Activated naive CD8-positive, alpha-beta T cell treated with anti-CD3 and anti-CD28 coated beads, Interleukin-2, amount 10 ng/mL, durations not matched to agents 7 days and 5 days (primary cell): ENCODE measurements around the gene SF3B6. TPM values are rescaled to one million over a fixed set of nuclear protein-coding genes. Genes with fewer than 3 reads are reported as not detected.
A peak's percentile ranks its signal among the peaks of the same experiment; 100 is the strongest.
"Not testable (repeated sequence)": the region's sequence is repeated elsewhere in the genome, so short reads cannot be mapped to it uniquely, and the experiment has no call there.

Experiments used
- ATAC-seq: fragments of 150-1000 bp; cut with Tn5 transposase; one replicate; pipeline ENCODE4 v1.10.0; 2021; ENCODE audit warnings: low read depth, moderate library complexity
- POLR2A ChIA-PET: fragments of 350-600 bp; sonication (Branson Sonifier 250); formaldehyde crosslinking; loops from one replicate; lab custom pipeline; 2021; ENCODE audit warnings: antibody characterized with exemption; lab: Charles Lee
- DNase-seq: peaks from one replicate; pipeline ENCODE4 v3.0.0; 2021
- H3K27ac Mint-ChIP-seq: one replicate; pipeline ENCODE4 v1.8.0; 2022; ENCODE audit warnings: mild to moderate bottlenecking, mixed read lengths
- H3K27me3 Mint-ChIP-seq: one replicate; pipeline ENCODE4 v1.8.0; 2022; ENCODE audit warnings: mild to moderate bottlenecking, moderate library complexity, mixed read lengths
- H3K36me3 Mint-ChIP-seq: one replicate; pipeline ENCODE4 v1.8.0; 2021; ENCODE audit warnings: mild to moderate bottlenecking, mixed read lengths
- H3K4me1 Mint-ChIP-seq: one replicate; pipeline ENCODE4 v1.8.0; 2021; ENCODE audit warnings: mixed read lengths
- H3K4me3 Mint-ChIP-seq: one replicate; pipeline ENCODE4 v1.8.0; 2022; ENCODE audit warnings: mild to moderate bottlenecking, moderate library complexity, mixed read lengths
- H3K9me3 Mint-ChIP-seq: one replicate; pipeline ENCODE4 v1.8.0; 2021; ENCODE audit warnings: mixed read lengths
- total RNA-seq, 2 experiments: library from RNA; stranded (reverse); gene quantifications; one replicate each; pipeline ENCODE4 v1.2.3, GENCODE V29; 2021

The SF3B6 gene
- total RNA-seq, 2 experiments from 2014 or later: 66.5 to 71.2 TPM

DNA sequence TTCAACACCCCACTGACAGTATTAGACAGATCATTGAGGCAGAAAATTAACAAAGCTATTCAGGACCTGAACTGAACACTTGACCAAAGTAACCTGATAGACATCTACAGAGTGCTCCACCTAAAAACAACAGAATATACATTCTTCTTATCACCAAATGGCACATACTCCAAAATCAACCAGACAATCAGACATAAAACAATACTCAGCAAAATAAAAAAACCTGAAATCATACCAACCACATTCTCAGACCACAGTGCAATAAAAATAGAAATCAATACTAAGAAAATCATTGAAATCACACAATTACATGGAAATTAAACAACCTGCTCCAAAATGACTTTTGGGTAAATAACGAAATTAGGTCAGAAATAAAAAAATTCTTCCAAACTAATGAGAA, 31.2 kb upstream of the SF3B6 start:
- H3K27me3 Mint-ChIP-seq: peaks cover 2% of the 10 kb centered on the region
- POLR2A ChIA-PET: no interaction called here
- no peak overlapping the region for H3K4me3 Mint-ChIP-seq
- DNase-seq (no peak), ATAC-seq (no peak)
- H3K27ac Mint-ChIP-seq: no peak overlapping the region
- no peaks in the 10 kb centered on the region for H3K4me1 Mint-ChIP-seq
- peaks cover 17% of the 10 kb centered on the region for H3K9me3 Mint-ChIP-seq
- peaks cover 6% of the 10 kb centered on the region for H3K36me3 Mint-ChIP-seq

DNA sequence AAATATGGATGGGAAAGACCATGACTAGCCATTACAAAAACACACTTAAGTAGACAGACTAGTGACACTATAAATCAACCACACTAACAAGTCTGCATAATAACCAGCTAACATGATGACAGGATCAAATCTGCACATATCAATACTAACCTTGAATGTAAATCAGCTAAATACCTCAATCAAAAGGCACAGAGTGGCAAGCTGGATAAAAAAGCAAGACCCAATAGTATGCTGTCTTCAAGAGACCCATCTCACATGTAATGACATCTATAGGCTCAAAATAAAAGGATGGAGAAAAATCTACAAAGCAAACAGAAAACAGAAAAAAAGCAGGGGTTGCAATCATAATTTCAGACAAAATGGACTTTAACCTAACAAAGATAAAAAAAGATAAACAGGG, 30.7 kb upstream of the SF3B6 start:
- H3K36me3 Mint-ChIP-seq: peaks cover 6% of the 10 kb centered on the region
- H3K9me3 Mint-ChIP-seq: peaks cover 17% of the 10 kb centered on the region
- POLR2A ChIA-PET: no interaction called here
- no peak overlapping the region for H3K27ac Mint-ChIP-seq
- DNase-seq (no peak), ATAC-seq (no peak)
- H3K4me1 Mint-ChIP-seq: no peaks in the 10 kb centered on the region
- H3K4me3 Mint-ChIP-seq: no peak overlapping the region
- H3K27me3 Mint-ChIP-seq: peaks cover 2% of the 10 kb centered on the region

DNA sequence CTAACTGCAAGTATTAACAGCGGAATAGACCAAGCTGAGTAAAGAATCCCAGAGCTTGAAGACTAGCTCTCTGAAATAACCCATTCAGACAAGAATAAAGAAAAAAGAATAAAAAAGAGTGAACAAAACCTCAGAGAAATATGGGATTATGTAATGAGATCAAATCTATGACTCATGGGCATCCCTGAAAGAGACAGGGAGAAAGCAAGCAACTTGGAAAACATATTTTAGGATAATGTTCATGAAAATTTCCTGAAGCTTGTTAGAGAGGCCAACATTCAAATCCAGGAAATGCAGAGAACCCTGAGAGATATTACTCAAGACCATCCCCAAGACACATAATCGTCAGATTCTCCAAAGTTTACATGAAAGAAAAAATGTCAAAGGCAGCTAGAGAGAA, 29.7 kb upstream of the SF3B6 start:
- Mint-ChIP-seq H3K27me3 (peaks cover 2% of the 10 kb centered on the region), H3K36me3 (peaks cover 6% of the 10 kb centered on the region), H3K27ac (no peak overlapping the region), H3K4me3 (no peak overlapping the region), H3K4me1 (no peaks in the 10 kb centered on the region), H3K9me3 (peaks cover 17% of the 10 kb centered on the region)
- POLR2A ChIA-PET: no interaction called here
- ATAC-seq (no peak), DNase-seq (no peak)

DNA sequence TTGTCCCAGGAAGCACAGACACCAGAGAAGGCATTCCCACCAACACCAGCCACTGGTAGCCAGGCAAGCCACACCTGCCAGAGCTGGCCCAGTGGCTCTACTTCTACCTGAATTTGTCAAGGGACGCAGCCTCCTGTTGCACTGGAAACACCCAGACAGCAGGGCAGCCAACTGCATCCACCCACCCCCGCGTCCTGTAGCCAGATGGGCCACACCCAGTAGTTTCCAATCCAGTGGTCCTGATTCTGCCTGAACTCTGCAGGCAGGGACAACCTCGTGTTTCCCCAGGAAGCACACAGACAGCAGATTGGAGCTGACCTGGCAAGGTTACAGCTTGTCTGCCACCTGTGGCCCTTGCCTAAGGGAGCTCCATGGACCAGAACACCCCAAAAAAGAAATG, 28.8 kb upstream of the SF3B6 start:
- H3K4me1 Mint-ChIP-seq: no peaks in the 10 kb centered on the region
- DNase-seq (no peak), ATAC-seq (no peak)
- H3K36me3 Mint-ChIP-seq: peaks cover 8% of the 10 kb centered on the region
- peaks cover 17% of the 10 kb centered on the region for H3K9me3 Mint-ChIP-seq
- POLR2A ChIA-PET: no interaction called here
- peaks cover 2% of the 10 kb centered on the region for H3K27me3 Mint-ChIP-seq
- H3K27ac Mint-ChIP-seq: no peak overlapping the region
- H3K4me3 Mint-ChIP-seq: no peak overlapping the region

DNA sequence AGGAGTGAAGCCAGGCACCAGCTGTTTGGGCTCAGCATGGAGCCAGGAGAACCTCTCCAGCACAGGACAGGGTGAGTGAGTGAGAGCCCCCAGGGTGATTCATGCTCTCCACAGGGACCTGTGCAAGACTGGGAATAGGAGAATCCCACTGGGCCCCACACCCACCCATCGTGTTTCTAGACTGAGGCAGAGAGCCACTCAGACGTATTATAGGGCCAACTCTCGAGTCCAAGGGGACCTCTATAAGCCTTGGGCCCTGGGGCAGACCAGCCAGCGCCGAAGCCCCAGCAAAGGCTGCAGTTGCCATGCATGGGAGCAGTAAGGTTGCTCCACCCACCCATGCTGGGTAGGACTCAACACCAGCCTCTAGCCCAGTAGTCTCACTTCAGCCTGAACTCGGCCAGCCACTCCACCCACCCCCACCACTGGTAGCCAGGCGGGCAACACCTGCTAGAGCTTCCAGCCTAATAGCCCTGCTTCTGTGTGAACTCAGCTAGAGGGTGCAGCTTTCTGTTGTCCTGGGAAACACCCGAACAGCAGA, 28.1 kb upstream of the SF3B6 start:
- POLR2A ChIA-PET: no interaction called here
- DNase-seq (no peak), ATAC-seq (no peak)
- H3K36me3 Mint-ChIP-seq: peaks cover 10% of the 10 kb centered on the region
- H3K27me3 Mint-ChIP-seq: peaks cover 2% of the 10 kb centered on the region
- no peaks in the 10 kb centered on the region for H3K4me1 Mint-ChIP-seq
- H3K4me3 Mint-ChIP-seq: no peak overlapping the region
- peaks cover 19% of the 10 kb centered on the region for H3K9me3 Mint-ChIP-seq
- no peak overlapping the region for H3K27ac Mint-ChIP-seq

DNA sequence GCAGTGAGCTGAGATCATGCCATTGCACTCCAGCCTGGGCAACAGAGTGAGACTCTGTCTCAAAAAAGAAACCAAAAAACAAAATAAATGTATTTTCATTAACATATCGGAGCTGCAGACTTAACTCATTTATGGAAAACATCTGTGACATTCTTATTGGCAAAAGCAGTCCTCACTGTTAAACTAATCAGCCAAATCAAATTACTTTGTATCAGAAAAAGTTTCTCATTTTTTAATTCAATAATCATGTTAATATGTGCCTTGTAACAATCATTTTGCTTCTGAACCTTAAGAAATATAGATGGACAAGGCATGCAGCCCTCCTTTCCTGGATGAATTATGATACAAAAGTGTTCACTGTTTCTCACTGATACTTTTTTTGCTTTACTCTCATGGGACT, 26.6 kb upstream of the SF3B6 start:
- Mint-ChIP-seq H3K27me3 (peaks cover 2% of the 10 kb centered on the region), H3K9me3 (peaks cover 15% of the 10 kb centered on the region), H3K27ac (no peak overlapping the region), H3K4me1 (no peaks in the 10 kb centered on the region), H3K36me3 (peaks cover 9% of the 10 kb centered on the region), H3K4me3 (no peak overlapping the region)
- POLR2A ChIA-PET: no interaction called here
- no peak for ATAC-seq
- no peak for DNase-seq

DNA sequence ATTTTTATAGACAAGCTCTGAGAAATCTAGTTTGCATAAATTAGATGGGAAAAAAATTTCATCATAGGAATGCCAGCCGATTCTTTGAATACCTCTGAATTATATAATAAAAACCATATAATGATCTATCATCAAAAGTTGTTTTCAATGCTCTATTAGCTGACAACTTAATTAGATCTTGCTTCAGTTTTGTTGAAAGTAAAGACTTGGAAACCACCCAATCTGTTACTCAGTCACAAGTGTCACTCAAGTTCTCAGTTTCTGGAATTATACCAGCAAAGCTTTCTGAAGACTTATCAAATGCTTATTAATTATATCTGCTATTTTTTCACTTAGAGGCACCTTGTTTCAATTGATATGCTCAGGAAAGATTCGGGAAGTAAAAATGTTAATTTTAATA, 25.9 kb upstream of the SF3B6 start:
- POLR2A ChIA-PET: no interaction called here
- Mint-ChIP-seq H3K9me3 (peaks cover 14% of the 10 kb centered on the region), H3K27me3 (peaks cover 3% of the 10 kb centered on the region), H3K36me3 (peaks cover 9% of the 10 kb centered on the region), H3K4me1 (no peaks in the 10 kb centered on the region), H3K4me3 (no peak overlapping the region), H3K27ac (no peak overlapping the region)
- ATAC-seq (no peak), DNase-seq (no peak)

DNA sequence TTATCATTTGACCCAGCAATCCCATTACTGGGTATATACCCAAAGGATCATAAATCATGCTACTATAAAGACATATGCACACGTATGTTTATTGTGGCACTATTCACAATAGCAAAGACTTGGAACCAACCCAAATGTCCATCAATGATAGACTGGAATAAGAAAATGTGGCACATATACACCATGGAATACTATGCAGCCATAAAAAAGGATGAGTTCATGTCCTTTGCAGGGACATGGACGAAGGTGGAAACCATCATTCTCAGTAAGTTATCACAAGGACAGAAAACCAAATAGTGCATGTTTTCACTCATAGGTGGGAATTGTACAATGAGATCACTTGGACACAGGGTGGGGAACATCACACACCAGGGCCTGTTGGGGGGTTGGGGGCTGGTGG, 24.6 kb upstream of the SF3B6 start:
- ATAC-seq, H3K4me1 Mint-ChIP-seq, H3K4me3 Mint-ChIP-seq, DNase-seq, H3K27ac Mint-ChIP-seq, POLR2A ChIA-PET, H3K9me3 Mint-ChIP-seq, H3K27me3 Mint-ChIP-seq: not testable (repeated sequence)
- peaks cover 14% of the 10 kb centered on the region for H3K36me3 Mint-ChIP-seq

DNA sequence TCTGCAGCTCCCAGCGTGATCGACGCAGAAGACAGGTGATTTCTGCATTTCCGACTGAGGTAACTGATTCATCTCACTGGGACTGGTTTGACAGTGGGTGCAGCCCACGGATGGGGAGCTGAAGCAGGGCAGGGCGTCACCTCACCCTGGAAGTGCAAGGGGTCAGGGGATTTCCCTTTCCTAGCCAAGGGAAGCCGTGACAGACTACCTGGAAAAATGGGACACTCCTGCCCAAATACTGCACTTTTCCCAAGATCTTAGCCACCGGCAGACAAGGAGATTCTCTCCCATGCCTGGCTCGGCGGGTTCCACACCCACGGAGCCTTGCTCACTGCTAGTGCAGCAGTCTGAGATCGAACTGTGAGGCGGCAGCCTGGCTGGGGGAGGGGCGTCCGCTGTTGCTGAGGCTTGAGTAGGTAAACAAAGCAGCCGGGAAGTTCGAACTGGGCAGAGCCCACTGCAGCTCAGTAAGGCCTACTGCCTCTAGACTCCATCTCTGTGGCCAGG, 19.1 kb upstream of the SF3B6 start:
- H3K9me3 Mint-ChIP-seq, H3K4me1 Mint-ChIP-seq, POLR2A ChIA-PET, H3K4me3 Mint-ChIP-seq, ATAC-seq, H3K27me3 Mint-ChIP-seq, DNase-seq, H3K27ac Mint-ChIP-seq: not testable (repeated sequence)
- peaks cover 14% of the 10 kb centered on the region for H3K36me3 Mint-ChIP-seq

DNA sequence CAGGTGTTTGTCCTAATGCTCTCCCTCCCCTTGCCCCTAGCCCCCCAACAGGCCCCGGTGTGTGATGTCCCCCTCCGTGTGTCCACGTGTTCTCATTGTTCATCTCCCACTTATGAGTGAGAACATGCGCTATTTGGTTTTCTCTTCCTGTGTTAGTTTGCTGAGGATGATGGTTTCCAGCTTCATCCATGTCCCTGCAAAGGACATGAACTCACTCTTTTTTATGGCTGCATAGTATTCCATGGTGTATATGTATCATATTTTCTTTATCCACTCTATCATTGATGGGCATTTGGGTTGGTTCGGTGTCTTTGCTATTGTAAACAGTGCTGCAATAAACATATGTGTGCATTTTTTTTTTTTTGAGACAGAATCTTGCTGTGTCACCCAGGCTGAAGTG, 17.1 kb upstream of the SF3B6 start:
- ATAC-seq, POLR2A ChIA-PET, DNase-seq, H3K27ac Mint-ChIP-seq, H3K27me3 Mint-ChIP-seq, H3K4me1 Mint-ChIP-seq, H3K4me3 Mint-ChIP-seq, H3K9me3 Mint-ChIP-seq: not testable (repeated sequence)
- peaks cover 12% of the 10 kb centered on the region for H3K36me3 Mint-ChIP-seq

DNA sequence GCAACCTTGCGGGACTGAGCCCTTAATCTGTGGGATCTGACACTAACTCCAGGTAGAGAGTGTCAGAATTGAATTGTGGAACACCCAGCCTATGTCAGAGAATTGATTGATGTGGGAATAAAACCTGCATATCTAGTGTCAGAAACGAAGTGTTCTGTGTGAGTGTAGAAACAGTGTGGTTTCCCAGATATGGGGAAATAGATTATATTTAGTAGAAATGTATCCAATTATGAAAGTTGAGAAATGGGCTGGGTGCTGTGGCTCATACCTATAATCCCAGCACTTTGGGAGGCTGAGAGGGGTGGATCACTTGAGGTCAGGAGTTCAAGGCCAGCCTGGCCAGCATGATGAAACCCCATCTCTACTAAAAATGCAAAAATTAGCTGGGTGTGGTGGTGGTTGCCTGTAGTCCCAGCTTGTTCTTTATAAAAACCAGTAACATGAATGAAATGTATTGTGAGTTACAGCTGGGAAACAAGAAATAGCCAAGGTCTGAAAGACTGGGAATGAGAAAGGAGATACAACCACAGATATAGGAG, 12.8 kb upstream of the SF3B6 start:
- H3K36me3 Mint-ChIP-seq: peaks cover 4% of the 10 kb centered on the region
- H3K27ac Mint-ChIP-seq: no peak overlapping the region
- DNase-seq: no peak
- POLR2A ChIA-PET: no interaction called here
- no peak for ATAC-seq
- H3K4me1 Mint-ChIP-seq: peaks cover 13% of the 10 kb centered on the region
- H3K9me3 Mint-ChIP-seq: peaks cover 2% of the 10 kb centered on the region
- no peaks in the 10 kb centered on the region for H3K27me3 Mint-ChIP-seq
- H3K4me3 Mint-ChIP-seq: no peak overlapping the region

DNA sequence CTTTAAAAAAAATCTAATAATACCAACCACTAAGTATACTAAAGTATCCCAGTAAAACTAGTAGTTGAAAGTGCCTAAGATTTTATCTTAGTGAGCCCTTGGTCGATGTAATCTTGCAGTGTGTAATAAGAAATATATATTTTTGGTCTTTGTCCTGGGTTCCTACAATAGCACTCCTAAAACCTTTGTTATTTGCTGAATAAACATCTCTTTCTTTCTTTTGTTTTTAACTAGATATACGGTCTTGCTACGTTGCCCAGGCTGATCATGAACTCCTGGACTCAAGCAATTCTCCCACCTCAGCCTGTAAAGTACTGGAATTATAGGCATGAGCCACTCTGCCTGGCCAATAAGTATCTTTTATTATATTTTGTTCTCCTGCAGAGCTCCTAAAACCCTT, 10.9 kb upstream of the SF3B6 start:
- Mint-ChIP-seq H3K27me3 (no peaks in the 10 kb centered on the region), H3K4me1 (peaks cover 23% of the 10 kb centered on the region), H3K36me3 (peaks cover 6% of the 10 kb centered on the region), H3K27ac (no peak overlapping the region), H3K4me3 (no peak overlapping the region), H3K9me3 (no peaks in the 10 kb centered on the region)
- ATAC-seq (no peak), DNase-seq (no peak)
- POLR2A ChIA-PET: no interaction called here

DNA sequence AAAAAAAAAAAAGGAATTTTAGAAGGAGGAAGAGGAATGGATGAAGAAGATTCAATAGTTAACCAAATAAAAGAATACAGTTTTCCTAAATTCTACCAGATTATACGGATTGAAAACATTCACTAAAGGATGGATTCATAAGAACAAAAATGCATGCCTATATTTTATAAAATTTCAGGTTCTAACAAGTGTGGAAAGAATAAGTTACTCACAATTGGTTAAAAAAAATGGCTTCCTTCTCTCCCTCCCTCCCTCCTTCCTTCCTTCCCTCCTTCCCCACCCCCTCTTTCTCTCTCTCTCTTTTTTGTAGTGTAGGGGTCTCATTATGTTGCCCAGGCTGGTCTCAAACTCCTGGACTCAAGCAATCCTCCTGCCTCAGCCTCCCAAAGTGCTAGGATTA, 10.1 kb upstream of the SF3B6 start:
- no peak overlapping the region for H3K4me3 Mint-ChIP-seq
- DNase-seq (no peak), ATAC-seq (no peak)
- H3K27ac Mint-ChIP-seq: no peak overlapping the region
- POLR2A ChIA-PET: no interaction called here
- H3K36me3 Mint-ChIP-seq: peaks cover 8% of the 10 kb centered on the region
- H3K27me3 Mint-ChIP-seq: no peaks in the 10 kb centered on the region
- H3K9me3 Mint-ChIP-seq: no peaks in the 10 kb centered on the region
- peaks cover 23% of the 10 kb centered on the region for H3K4me1 Mint-ChIP-seq

DNA sequence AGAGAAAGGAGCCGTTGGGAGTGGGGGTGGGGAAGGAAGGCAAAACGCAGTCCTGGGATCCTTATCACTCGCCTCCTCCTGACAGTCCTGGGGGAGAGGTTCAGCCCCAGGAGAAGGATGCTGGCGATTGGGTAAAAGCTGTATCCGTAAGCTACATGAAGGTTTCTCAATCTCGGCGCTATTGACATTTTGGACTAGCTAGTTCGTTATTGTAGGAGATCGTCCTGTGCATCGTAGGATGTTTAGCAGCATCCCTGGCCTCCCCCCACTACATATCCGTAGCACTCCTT, 9.0 kb upstream of the SF3B6 start:
- no peak for DNase-seq
- ATAC-seq: no peak
- POLR2A ChIA-PET: interaction anchor here (2.4 to 2.7 kb wide), 3 partner anchors 37 to 158 kb away, joined by 8 to 40 read pairs (median 10); partner anchors contain the start of genes ATAD2B and UBXN2A
- peaks cover 25% of the 10 kb centered on the region for H3K4me1 Mint-ChIP-seq
- H3K4me3 Mint-ChIP-seq: peak overlapping the region; percentile 96
- H3K9me3 Mint-ChIP-seq: no peaks in the 10 kb centered on the region
- H3K36me3 Mint-ChIP-seq: peaks cover 10% of the 10 kb centered on the region
- H3K27me3 Mint-ChIP-seq: no peaks in the 10 kb centered on the region
- H3K27ac Mint-ChIP-seq: peak overlapping the region; percentile 74
